Measurements from ENCODE around the gene CXorf51A. TPM values are rescaled to one million over a fixed set of nuclear protein-coding genes. Genes with fewer than 3 reads are reported as not detected.

The CXorf51A gene
- total and polyA plus RNA-seq, 2 experiments from 2014 or later, result not detected

GRCh38 chrX:146863566-146863965 lies 49.0 kb upstream of the CXorf51A start (continued):
- no peak for TF ChIP-seq ZNF462 (CRISPR knock-in tag; IDR thresholded peaks at IDR 0.05)

- Mint-ChIP-seq H3K4me3 (no peak overlapping the region), H3K27ac (no peak overlapping the region), H3K4me1 (no peaks in the 10 kb centered on the region), H3K9me3 (peaks cover 57% of the 10 kb centered on the region), H3K36me3 (ENCODE audit: low read depth) (peaks cover 5% of the 10 kb centered on the region; the same call in 2 of the 3 replicates), H3K27me3 (ENCODE audit: insufficient read depth, low read depth, poor library complexity) (no peaks in the 10 kb centered on the region)
- DNase-seq (ENCODE audit: low spot score), result no peak
- no peaks in the 10 kb centered on the region for H3K79me2 ChIP-seq (replicated peaks; ENCODE audit: insufficient read depth)
- H3F3A ChIP-seq (replicated peaks; ENCODE audit: low read depth), result no peaks in the 10 kb centered on the region
- no peak overlapping the region for H3K27ac ChIP-seq (ENCODE audit: low read depth)
- H4K20me1 ChIP-seq (replicated peaks; ENCODE audit: insufficient read depth), result no peaks in the 10 kb centered on the region
- H2AFZ ChIP-seq, result no peak overlapping the region
- no peaks in the 10 kb centered on the region for H3K9me2 ChIP-seq (ENCODE audit: insufficient read depth)
- H3K4me3 ChIP-seq, result no peak overlapping the region
- H3K4me2 ChIP-seq, result no peak overlapping the region
- H3K4me1 ChIP-seq (ENCODE audit: insufficient read depth), result no peaks in the 10 kb centered on the region
- no peak for ATAC-seq
- H3K27me3 ChIP-seq (ENCODE audit: insufficient read depth), result no peaks in the 10 kb centered on the region
- no peaks in the 10 kb centered on the region for H3K36me3 ChIP-seq (ENCODE audit: insufficient read depth)
- TF ChIP-seq ZNF331 (CRISPR knock-in tag; IDR thresholded peaks at IDR 0.05; ENCODE audit: low read depth), result no peak
- no peak for TF ChIP-seq EZH2phosphoT487 (IDR thresholded peaks at IDR 0.05; ENCODE audit: unreplicated experiment)
- TF ChIP-seq POLR2AphosphoS5 (IDR thresholded peaks at IDR 0.05; ENCODE audit: low read depth), result no peak
- no peak for TF ChIP-seq CTCF (conservative IDR thresholded peaks at IDR 0.05; ENCODE audit: low read depth in 2 of 2)
- TF ChIP-seq ETS1 (IDR thresholded peaks at IDR 0.05), result no peak
- TF ChIP-seq NANOG (IDR thresholded peaks at IDR 0.05; ENCODE audit: borderline replicate concordance), result no peak
- TF ChIP-seq CREB1 (CRISPR knock-in tag; IDR thresholded peaks at IDR 0.05; ENCODE audit: low read depth), result no peak
- no peak for TF ChIP-seq REST (IDR thresholded peaks at IDR 0.05; ENCODE audit: unreplicated experiment)
Measured at GRCh38 chrX:146854281-146854680, 39.7 kb upstream of the CXorf51A start.
